Fibroblast of pulmonary artery (primary cell): Measurements from ENCODE around the gene SIX4.

Source experiments
- DNase-seq: peaks from one replicate; pipeline ENCODE4 v3.0.0-alpha.2; 2010; ENCODE audit warnings: low read depth
- H3K4me3 ChIP-seq: replicated peaks from 2 replicates; pipeline ENCODE4 v1.5.1; 2011; ENCODE audit warnings: low read depth, mild to moderate bottlenecking, control low read depth, low read length, moderate library complexity
- CTCF ChIP-seq: IDR thresholded peaks from 2 replicates; pipeline ENCODE4 v1.5.1; 2011; ENCODE audit warnings: mild to moderate bottlenecking, control low read depth, low read length, inconsistent platforms; ENCODE audit errors: missing control alignments

The SIX4 gene

GRCh38 chr14:60710494-60710893 is 13.7 kb downstream of the SIX4 start:
- no peak overlapping the region for H3K4me3 ChIP-seq
- no peak for TF ChIP-seq CTCF
- no peak for DNase-seq

GRCh38 chr14:60707858-60708257 is 16.3 kb downstream of the SIX4 start:
- DNase-seq = no peak
- no peak overlapping the region for H3K4me3 ChIP-seq
- no peak for TF ChIP-seq CTCF

GRCh38 chr14:60705100-60705499 is 19.1 kb downstream of the SIX4 start:
- no peak for TF ChIP-seq CTCF
- no peak overlapping the region for H3K4me3 ChIP-seq
- DNase-seq = no peak

- no peak for TF ChIP-seq CTCF
- no peak for DNase-seq
- no peak overlapping the region for H3K4me3 ChIP-seq
These were observed 23.6 kb downstream of the SIX4 start for GRCh38 chr14:60700598-60700997.

- TF ChIP-seq CTCF = no peak
- no peak overlapping the region for H3K4me3 ChIP-seq
- no peak for DNase-seq
These were observed 28.8 kb downstream of the SIX4 start for GRCh38 chr14:60695327-60695726.

GRCh38 chr14:60691383-60692113 is 32.6 kb downstream of the SIX4 start:
- no peak overlapping the region for H3K4me3 ChIP-seq
- TF ChIP-seq CTCF = no peak
- no peak for DNase-seq

- DNase-seq = no peak
- no peak for TF ChIP-seq CTCF
- no peak overlapping the region for H3K4me3 ChIP-seq
These were observed 37.3 kb downstream of the SIX4 start for GRCh38 chr14:60686865-60687264.
